ENCODE measurements around the gene CAMKK2. TPM values are rescaled to one million over a fixed set of nuclear protein-coding genes. Genes with fewer than 3 reads are reported as not detected.

CAMKK2 gene
- total and polyA plus RNA-seq, 7 donors = 4.4 to 12.3 (median 8.3) TPM

- ATAC-seq = no peak
- Histone ChIP-seq H3K4me1 (no peaks in the 10 kb centered on the region), H3K9me3 (no peaks in the 10 kb centered on the region), H3K27me3 (ENCODE audit: insufficient read depth in 3 of 3, low read length in 2 of 3) (no peaks in the 10 kb centered on the region), H3K4me3 (no peak overlapping the region), H3K27ac (no peak overlapping the region), H3K36me3 (ENCODE audit: insufficient read depth in 1 of 2, low read depth in 1 of 2) (peaks cover 0 to 19% of the 10 kb centered on the region in 2 donors)
- no peak for TF ChIP-seq CTCF (IDR thresholded peaks at IDR 0.05)
- DNase-seq = peak in 1 of 2 donors; percentile 3
- intact Hi-C loops (cut with DNase I) = no loop called here
- 84 to 88% (median 85%) methylated on average over 9 of the region's 9 CpGs for WGBS, 3 donors
These were observed 59.7 kb downstream of the CAMKK2 start for GRCh38 chr12:121236776-121237175.

GRCh38 chr12:121233628-121234020 lies 62.9 kb downstream of the CAMKK2 start:
- ATAC-seq (no peak), DNase-seq (peak in 1 of 2 donors; percentile 36)
- Histone ChIP-seq H3K36me3 (ENCODE audit: insufficient read depth in 1 of 2, low read depth in 1 of 2) (peaks cover 0 to 19% of the 10 kb centered on the region in 2 donors), H3K4me1 (no peaks in the 10 kb centered on the region), H3K9me3 (no peaks in the 10 kb centered on the region), H3K27ac (no peak overlapping the region), H3K4me3 (no peak overlapping the region), H3K27me3 (ENCODE audit: insufficient read depth in 3 of 3, low read length in 2 of 3) (no peaks in the 10 kb centered on the region)
- TF ChIP-seq CTCF (IDR thresholded peaks at IDR 0.05) = no peak
- intact Hi-C loops (cut with DNase I) = no loop called here
- WGBS, 3 donors = 80 to 86% (median 85%) methylated on average over 11 of the region's 11 CpGs

- TF ChIP-seq CTCF (IDR thresholded peaks at IDR 0.05) = no peak
- intact Hi-C loops (cut with DNase I) = no loop called here
- DNase-seq (peak in 1 of 2 donors; percentile 37), ATAC-seq (no peak)
- Histone ChIP-seq H3K9me3 (no peaks in the 10 kb centered on the region), H3K4me1 (no peaks in the 10 kb centered on the region), H3K4me3 (no peak overlapping the region), H3K27ac (no peak overlapping the region), H3K27me3 (ENCODE audit: insufficient read depth in 3 of 3, low read length in 2 of 3) (no peaks in the 10 kb centered on the region), H3K36me3 (ENCODE audit: insufficient read depth in 1 of 2, low read depth in 1 of 2) (peaks cover 0 to 15% of the 10 kb centered on the region in 2 donors)
- WGBS, 3 donors = 89 to 92% (median 92%) methylated on average over 13 to 14 of the region's 14 CpGs
These were observed 63.4 kb downstream of the CAMKK2 start for GRCh38 chr12:121232977-121233627.

GRCh38 chr12:121232163-121232562 lies 64.3 kb downstream of the CAMKK2 start:
- Histone ChIP-seq H3K27ac (no peak overlapping the region), H3K4me1 (no peaks in the 10 kb centered on the region), H3K9me3 (no peaks in the 10 kb centered on the region), H3K4me3 (no peak overlapping the region), H3K27me3 (ENCODE audit: insufficient read depth in 3 of 3, low read length in 2 of 3) (no peaks in the 10 kb centered on the region), H3K36me3 (ENCODE audit: insufficient read depth in 1 of 2, low read depth in 1 of 2) (peaks cover 0 to 11% of the 10 kb centered on the region in 2 donors)
- 84 to 89% (median 86%) methylated on average over 16 of the region's 16 CpGs for WGBS, 3 donors
- TF ChIP-seq CTCF (IDR thresholded peaks at IDR 0.05) = no peak
- DNase-seq = peak in 1 of 2 donors; percentile 15
- ATAC-seq = no peak
- intact Hi-C loops (cut with DNase I) = no loop called here

GRCh38 chr12:121230538-121230907 lies 66.0 kb downstream of the CAMKK2 start:
- intact Hi-C loops (cut with DNase I) = no loop called here
- Histone ChIP-seq H3K4me3 (no peak overlapping the region), H3K36me3 (ENCODE audit: insufficient read depth in 1 of 2, low read depth in 1 of 2) (peaks cover 0 to 5% of the 10 kb centered on the region in 2 donors), H3K4me1 (no peaks in the 10 kb centered on the region), H3K27me3 (ENCODE audit: insufficient read depth in 3 of 3, low read length in 2 of 3) (no peaks in the 10 kb centered on the region), H3K27ac (no peak overlapping the region), H3K9me3 (no peaks in the 10 kb centered on the region)
- WGBS, 3 donors = 88 to 89% (median 89%) methylated on average over 12 of the region's 12 CpGs
- ATAC-seq (no peak), DNase-seq (peak in 1 of 2 donors; percentile 29)
- no peak for TF ChIP-seq CTCF (IDR thresholded peaks at IDR 0.05)

Data from psoas muscle (tissue), 8 donors.